H1 (cell line): Measurements from ENCODE around the gene SNRNP70. TPM values are rescaled to one million over a fixed set of nuclear protein-coding genes. Genes with fewer than 3 reads are reported as not detected.

Experiments used
- CTBP2 ChIP-seq: IDR thresholded peaks from 2 replicates; pipeline ENCODE4 v1.7.0; 2011; ENCODE audit warnings: borderline replicate concordance, mild to moderate bottlenecking, moderate library complexity, mixed read lengths, low read length; ENCODE audit not compliant: insufficient read depth, insufficient read length
- EGR1 ChIP-seq: IDR thresholded peaks from 2 replicates; pipeline ENCODE4 v1.6.1; 2011; ENCODE audit warnings: low read depth, low read length, borderline replicate concordance
- NRF1 ChIP-seq: IDR thresholded peaks from 2 replicates; pipeline ENCODE4 v1.6.1; 2011; ENCODE audit warnings: mild to moderate bottlenecking, low read depth, low read length, improper control_type of control experiment
- POLR2AphosphoS5 ChIP-seq: IDR thresholded peaks from 2 replicates; pipeline ENCODE4 v1.6.1; 2011; ENCODE audit warnings: low read depth, low read length
- POU5F1 ChIP-seq: IDR thresholded peaks from 2 replicates; pipeline ENCODE4 v1.6.1; 2011; ENCODE audit warnings: low read depth, mild to moderate bottlenecking, low read length, moderate library complexity
- RFX5 ChIP-seq: IDR thresholded peaks from 2 replicates; pipeline ENCODE4 v1.6.1; 2011; ENCODE audit warnings: low read depth, low read length, improper control_type of control experiment, borderline replicate concordance
- SRF ChIP-seq: IDR thresholded peaks from 2 replicates; pipeline ENCODE4 v1.6.1; 2011; ENCODE audit warnings: mild to moderate bottlenecking, low read depth, low read length, moderate library complexity
- ZNF274 ChIP-seq: IDR thresholded peaks from 2 replicates; pipeline ENCODE4 v1.7.0; 2012; ENCODE audit warnings: low read length, borderline replicate concordance; ENCODE audit errors: extremely low read depth
- polyA plus RNA-seq, 7 experiments: library from polyadenylated mRNA; depleted of rRNA in 3 of 7; stranded (reverse) in 5 of 7; unstranded in 2 of 7; fragments of >200 nt in 5 of 7; fragments of 200-250 nt in 2 of 7; gene quantifications; 1 replicate in 5 of 7; 2 replicates in 1 of 7; 4 replicates in 1 of 7; pipeline versions ENCODE4 v1.2.1 to v1.2.3, GENCODE V29; 2011 to 2013; ENCODE audit warnings: missing spikeins in 2 of 7, mixed read lengths in 2 of 7
- total RNA-seq: library from RNA; stranded (reverse); fragmentation: NEBNext Ultra II Directional; extraction: Animal tissue kit (Norgen Biotek cat#: 25700); gene quantifications from 2 replicates; pipeline ENCODE4 v1.2.1, GENCODE V29; 2021
- TF ChIP-seq, protein P1 (sequence below): IDR thresholded peaks from 2 replicates; pipeline ENCODE4 v1.6.1; 2012; ENCODE audit warnings: inconsistent platforms
- TF ChIP-seq, protein P2 (sequence below): IDR thresholded peaks from 2 replicates; pipeline ENCODE4 v1.6.1; 2012; ENCODE audit warnings: low read length, inconsistent platforms

The SNRNP70 gene
- total and polyA plus RNA-seq, 2 of the 8 experiments (the other 6 are each of a cell fraction or from before 2014, with no cell fraction given): 231 to 235 TPM

DNA sequence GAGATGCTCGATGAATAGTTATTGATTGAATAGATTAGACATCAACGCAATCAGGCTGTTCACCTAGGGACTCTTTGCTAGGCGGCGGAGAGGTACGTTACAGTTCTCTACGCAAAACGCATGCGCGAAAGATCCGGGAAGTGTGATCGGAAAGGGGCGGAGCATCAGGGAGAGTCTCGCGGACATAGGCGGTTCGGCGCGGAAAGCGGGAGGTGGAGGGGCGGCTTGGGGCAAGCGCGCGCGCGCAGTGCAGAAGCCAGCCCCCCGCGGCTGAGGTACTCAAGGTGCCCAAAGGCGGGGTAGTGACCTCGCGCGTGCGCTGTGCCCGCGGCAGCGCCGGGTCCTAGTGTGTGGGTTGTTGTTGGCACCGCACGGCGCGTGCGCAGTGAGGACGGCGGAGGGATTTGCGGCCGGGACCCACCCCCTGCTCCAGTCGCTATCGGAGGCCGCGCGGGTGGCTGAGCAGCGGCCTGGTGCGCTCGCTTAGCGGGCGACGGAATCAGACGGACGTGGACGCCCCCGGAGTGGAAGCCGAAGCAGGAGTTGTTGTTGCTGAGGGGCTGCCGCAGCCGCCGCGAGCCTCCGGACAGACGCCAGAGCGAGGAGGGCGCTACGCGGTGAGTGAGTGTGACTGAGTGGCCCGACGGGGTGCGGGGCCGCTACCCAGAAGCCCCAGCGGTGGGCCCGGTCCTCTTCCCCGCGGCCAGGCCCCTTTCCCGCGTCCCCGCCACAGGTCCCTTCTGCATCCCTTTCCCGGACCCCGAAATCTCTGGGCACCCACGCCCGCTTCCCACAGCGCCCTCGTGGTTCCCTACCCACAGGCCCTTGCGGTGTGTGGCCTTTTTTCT lies at the start of gene SNRNP70 (continued):
- TF ChIP-seq ZNF274 (no peak), EGR1 (no peak), CTBP2 (no peak), RFX5 (no peak), NRF1 (peak; percentile 95), POLR2AphosphoS5 (peak; percentile 96), SRF (no peak), POU5F1 (no peak)
- TF ChIP-seq, protein P1, sequence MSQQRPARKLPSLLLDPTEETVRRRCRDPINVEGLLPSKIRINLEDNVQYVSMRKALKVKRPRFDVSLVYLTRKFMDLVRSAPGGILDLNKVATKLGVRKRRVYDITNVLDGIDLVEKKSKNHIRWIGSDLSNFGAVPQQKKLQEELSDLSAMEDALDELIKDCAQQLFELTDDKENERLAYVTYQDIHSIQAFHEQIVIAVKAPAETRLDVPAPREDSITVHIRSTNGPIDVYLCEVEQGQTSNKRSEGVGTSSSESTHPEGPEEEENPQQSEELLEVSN: peak; percentile 35; the same call in 1 of the 2 replicates
- TF ChIP-seq, protein P2, sequence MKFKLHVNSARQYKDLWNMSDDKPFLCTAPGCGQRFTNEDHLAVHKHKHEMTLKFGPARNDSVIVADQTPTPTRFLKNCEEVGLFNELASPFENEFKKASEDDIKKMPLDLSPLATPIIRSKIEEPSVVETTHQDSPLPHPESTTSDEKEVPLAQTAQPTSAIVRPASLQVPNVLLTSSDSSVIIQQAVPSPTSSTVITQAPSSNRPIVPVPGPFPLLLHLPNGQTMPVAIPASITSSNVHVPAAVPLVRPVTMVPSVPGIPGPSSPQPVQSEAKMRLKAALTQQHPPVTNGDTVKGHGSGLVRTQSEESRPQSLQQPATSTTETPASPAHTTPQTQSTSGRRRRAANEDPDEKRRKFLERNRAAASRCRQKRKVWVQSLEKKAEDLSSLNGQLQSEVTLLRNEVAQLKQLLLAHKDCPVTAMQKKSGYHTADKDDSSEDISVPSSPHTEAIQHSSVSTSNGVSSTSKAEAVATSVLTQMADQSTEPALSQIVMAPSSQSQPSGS: no peak
